ENCODE measurements around the gene BOK.
"Not testable (repeated sequence)": the region's sequence is repeated elsewhere in the genome, so short reads cannot be mapped to it uniquely, and the experiment has no call there.

The BOK gene

DNA sequence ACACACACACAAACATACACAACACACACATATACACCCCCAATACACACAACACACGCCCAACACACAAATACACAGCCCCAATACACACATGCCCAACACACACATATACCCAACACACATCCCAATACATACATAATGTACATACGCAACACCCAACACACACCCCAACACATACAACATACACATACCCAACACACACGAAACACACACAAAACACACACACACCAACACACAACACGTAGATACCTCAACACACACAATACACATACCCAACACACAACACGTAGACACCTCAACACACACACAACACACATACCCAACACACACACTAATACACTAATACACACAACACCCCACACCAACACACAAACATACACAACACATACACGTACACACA is 41.2 kb upstream of the BOK start:
- ChIA-PET CTCF (no interaction called here), POLR2A (no interaction called here)
- TF ChIP-seq FOXK2 (IDR thresholded peaks at IDR 0.05) = no peak
- peak; percentile 43; the same call in 1 of the 2 replicates for TF ChIP-seq TARDBP (IDR thresholded peaks at IDR 0.05)
- DNase-seq (ENCODE audit: extremely low spot score) = no peak

DNA sequence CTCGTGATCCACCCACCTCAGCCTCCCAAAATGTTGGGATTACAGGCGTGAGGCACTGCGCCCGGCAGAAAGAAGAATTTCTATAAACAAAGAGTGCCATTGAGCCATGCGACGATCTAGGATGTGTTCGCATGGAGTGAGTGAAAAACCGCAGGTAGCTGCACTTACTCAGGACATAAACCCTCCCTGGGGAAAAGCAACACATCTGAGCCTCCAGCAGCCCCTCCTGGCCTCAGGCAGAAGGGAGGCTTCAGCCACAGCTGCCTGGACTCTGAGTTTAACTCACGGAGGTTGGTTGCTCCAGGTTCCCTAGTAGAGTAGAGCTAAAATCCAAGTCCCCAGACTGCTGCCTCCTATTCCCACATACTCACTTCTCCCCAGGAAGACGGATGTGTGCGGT is 38.9 kb upstream of the BOK start:
- POLR2A ChIA-PET = no interaction called here
- DNase-seq (ENCODE audit: extremely low spot score) = no peak
- TF ChIP-seq FOXK2 (IDR thresholded peaks at IDR 0.05) = no peak
- TF ChIP-seq ELF4 (IDR thresholded peaks at IDR 0.05) = no peak
- TF ChIP-seq SP1 (IDR thresholded peaks at IDR 0.05) = no peak
- no peak for TF ChIP-seq HDGF (IDR thresholded peaks at IDR 0.05; ENCODE audit: borderline replicate concordance)
- TF ChIP-seq SUZ12 (IDR thresholded peaks at IDR 0.05) = no peak
- TF ChIP-seq L3MBTL2 (conservative IDR thresholded peaks at IDR 0.05) = no peak
- no peak for TF ChIP-seq LEF1 (IDR thresholded peaks at IDR 0.05; ENCODE audit: borderline replicate concordance)
- TF ChIP-seq CTBP1 (IDR thresholded peaks at IDR 0.05; ENCODE audit: borderline replicate concordance) = no peak
- no peak for TF ChIP-seq NFRKB (IDR thresholded peaks at IDR 0.05)
- no peak for TF ChIP-seq FOXM1 (IDR thresholded peaks at IDR 0.05; ENCODE audit: borderline replicate concordance)
- no peak for TF ChIP-seq TARDBP (IDR thresholded peaks at IDR 0.05)
- no peak for TF ChIP-seq ARNT (IDR thresholded peaks at IDR 0.05)
- TF ChIP-seq, protein P1, sequence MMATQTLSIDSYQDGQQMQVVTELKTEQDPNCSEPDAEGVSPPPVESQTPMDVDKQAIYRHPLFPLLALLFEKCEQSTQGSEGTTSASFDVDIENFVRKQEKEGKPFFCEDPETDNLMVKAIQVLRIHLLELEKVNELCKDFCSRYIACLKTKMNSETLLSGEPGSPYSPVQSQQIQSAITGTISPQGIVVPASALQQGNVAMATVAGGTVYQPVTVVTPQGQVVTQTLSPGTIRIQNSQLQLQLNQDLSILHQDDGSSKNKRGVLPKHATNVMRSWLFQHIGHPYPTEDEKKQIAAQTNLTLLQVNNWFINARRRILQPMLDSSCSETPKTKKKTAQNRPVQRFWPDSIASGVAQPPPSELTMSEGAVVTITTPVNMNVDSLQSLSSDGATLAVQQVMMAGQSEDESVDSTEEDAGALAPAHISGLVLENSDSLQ (IDR thresholded peaks at IDR 0.05) = no peak
- CTCF ChIA-PET = no interaction called here

DNA sequence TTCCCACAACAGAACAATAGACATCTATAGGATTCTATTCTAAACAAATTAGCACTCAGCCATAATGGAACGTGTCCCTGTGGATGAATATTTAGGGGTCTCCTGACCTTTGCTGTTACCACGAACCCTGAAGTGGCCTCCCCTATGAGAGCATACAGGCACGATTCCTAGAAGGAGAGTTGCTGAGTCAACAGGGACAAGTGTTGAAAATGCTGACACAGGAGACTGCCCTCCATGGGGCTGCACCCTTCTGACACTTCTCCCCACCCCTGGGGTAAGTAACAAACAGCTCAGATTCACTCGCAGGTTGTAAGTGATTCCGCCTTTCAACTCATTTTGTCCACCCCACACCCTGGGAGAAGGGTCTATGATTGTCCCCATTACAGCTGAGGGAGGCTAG is 36.1 kb upstream of the BOK start:
- TF ChIP-seq BHLHE40 (IDR thresholded peaks at IDR 0.05; ENCODE audit: borderline replicate concordance) (no peak), TARDBP (IDR thresholded peaks at IDR 0.05) (no peak), SP1 (IDR thresholded peaks at IDR 0.05) (no peak)
- TF ChIP-seq, protein P1 (IDR thresholded peaks at IDR 0.05) = no peak
- ChIA-PET POLR2A (no interaction called here), CTCF (no interaction called here)
- no peak for DNase-seq (ENCODE audit: extremely low spot score)

DNA sequence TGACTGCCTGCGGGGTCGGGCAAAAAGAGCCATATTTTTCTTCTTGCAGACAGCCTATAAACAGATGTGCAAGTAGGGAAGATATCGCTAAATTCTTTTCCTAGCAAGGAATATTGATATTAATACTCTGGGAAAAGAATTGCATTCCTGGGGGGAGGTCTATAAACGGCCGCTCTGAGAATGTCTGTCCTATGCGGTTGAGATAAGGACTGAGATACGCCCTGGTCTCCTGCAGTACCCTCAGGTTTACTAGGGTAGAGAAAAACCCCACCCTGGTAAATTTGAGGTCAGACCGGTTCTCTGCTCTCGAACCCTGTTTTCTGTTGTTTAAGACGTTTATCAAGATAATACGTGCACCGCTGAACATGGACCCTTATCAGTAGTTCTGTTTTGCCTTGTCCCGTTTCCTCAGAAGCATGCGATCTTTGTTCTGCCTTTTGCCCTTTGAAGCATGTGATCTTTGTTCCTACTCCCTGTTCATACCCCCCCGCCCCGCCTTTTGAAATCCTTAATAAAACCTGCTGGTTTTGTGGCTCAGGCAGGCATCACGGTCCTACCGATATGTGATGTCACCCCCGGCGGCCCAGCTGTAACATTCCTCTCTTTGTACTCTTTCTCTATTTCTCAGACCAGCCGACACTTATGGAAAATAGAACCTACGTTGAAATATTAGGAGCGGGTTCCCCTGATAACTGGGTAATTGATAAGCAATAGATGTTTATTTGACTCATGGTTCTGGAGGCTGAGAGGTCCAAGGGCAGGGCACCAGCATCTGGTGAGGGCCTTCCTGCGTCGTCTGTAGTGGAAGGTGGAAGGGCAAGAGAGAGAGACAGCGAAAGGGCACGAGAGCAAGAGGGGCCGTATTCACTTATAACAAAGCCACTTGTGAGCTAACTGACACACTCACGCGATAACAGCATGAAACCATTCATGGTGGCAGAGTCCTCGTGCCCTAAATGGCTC is 32.4 kb upstream of the BOK start:
- CTCF ChIA-PET = interaction anchor here (1.0 kb wide), 1 partner anchor 18 kb away, joined by 3 read pairs; the partner anchor contains the start of gene STK25

DNA sequence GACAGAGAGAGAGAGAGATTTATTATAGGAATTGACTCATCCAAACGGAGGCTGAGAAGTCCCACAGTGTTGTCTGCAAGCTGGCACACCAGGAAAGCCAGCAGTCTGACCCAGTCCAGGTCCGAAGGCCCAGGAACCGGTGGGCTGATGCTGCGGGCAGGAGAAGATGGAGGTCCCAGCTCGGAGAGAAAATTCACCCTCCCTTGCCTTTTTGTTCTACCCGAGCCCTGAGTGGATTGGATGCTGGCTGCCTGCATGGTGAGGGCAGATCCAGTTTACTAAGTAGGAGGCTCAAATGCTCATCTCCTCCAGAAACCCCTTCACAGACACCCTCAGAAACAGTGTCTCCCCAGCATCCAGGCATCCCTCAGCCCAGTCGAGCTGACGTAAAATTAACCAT is 28.0 kb upstream of the BOK start:
- ChIA-PET POLR2A (no interaction called here), CTCF (no interaction called here)
- TF ChIP-seq CTBP1 (IDR thresholded peaks at IDR 0.05; ENCODE audit: borderline replicate concordance) = no peak
- TF ChIP-seq ARNT (IDR thresholded peaks at IDR 0.05) = no peak
- no peak for TF ChIP-seq ZNF384 (IDR thresholded peaks at IDR 0.05)
- no peak for TF ChIP-seq L3MBTL2 (conservative IDR thresholded peaks at IDR 0.05)
- TF ChIP-seq FOXK2 (IDR thresholded peaks at IDR 0.05) = no peak
- no peak for DNase-seq (ENCODE audit: extremely low spot score)

More for the DNA sequence above, 32.4 kb upstream of the BOK start:
- DNase-seq (ENCODE audit: extremely low spot score); POLR2A ChIA-PET: not testable (repeated sequence)

DNA sequence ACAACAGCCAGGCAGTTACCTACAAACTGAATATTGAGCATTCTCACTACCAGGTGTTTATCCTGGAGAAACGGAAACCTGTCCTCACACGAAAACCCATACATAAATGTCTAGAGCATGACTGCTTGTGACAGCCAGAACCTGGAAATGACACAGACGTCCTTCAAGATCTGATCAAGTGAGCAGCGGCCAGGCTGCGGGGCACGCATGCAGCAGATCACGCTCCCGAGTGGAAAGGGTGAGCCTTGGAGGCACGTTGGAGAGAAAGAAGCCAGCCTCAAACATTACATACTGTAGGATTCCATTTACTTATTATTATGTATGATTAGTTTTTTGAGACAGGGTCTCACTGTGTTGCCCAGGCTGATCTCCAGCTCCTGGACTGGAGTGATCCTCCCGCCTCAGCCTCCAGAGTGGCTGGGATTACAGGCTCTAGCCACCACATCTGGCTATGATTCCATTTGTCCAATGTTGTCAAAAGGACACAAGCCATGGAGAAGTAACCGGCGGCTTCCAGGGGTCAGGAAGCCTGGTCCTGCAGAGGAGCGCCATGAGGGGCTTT is 27.3 kb upstream of the BOK start:
- ChIA-PET POLR2A (no interaction called here), CTCF (no interaction called here)
- no peak for TF ChIP-seq FOXM1 (IDR thresholded peaks at IDR 0.05; ENCODE audit: borderline replicate concordance)
- TF ChIP-seq SP1 (IDR thresholded peaks at IDR 0.05) = no peak
- TF ChIP-seq HDGF (IDR thresholded peaks at IDR 0.05; ENCODE audit: borderline replicate concordance) = no peak
- TF ChIP-seq ZNF384 (IDR thresholded peaks at IDR 0.05) = no peak
- no peak for TF ChIP-seq FOXK2 (IDR thresholded peaks at IDR 0.05)
- no peak for TF ChIP-seq CTBP1 (IDR thresholded peaks at IDR 0.05; ENCODE audit: borderline replicate concordance)
- no peak for TF ChIP-seq BHLHE40 (IDR thresholded peaks at IDR 0.05; ENCODE audit: borderline replicate concordance)
- no peak for TF ChIP-seq NFRKB (IDR thresholded peaks at IDR 0.05)
- TF ChIP-seq ARNT (IDR thresholded peaks at IDR 0.05) = no peak
- no peak for TF ChIP-seq ELF4 (IDR thresholded peaks at IDR 0.05)
- no peak for TF ChIP-seq L3MBTL2 (conservative IDR thresholded peaks at IDR 0.05)
- TF ChIP-seq LEF1 (IDR thresholded peaks at IDR 0.05; ENCODE audit: borderline replicate concordance) = no peak
- no peak for TF ChIP-seq TARDBP (IDR thresholded peaks at IDR 0.05)
- TF ChIP-seq, protein P1 (IDR thresholded peaks at IDR 0.05) = no peak
- no peak for DNase-seq (ENCODE audit: extremely low spot score)

DNA sequence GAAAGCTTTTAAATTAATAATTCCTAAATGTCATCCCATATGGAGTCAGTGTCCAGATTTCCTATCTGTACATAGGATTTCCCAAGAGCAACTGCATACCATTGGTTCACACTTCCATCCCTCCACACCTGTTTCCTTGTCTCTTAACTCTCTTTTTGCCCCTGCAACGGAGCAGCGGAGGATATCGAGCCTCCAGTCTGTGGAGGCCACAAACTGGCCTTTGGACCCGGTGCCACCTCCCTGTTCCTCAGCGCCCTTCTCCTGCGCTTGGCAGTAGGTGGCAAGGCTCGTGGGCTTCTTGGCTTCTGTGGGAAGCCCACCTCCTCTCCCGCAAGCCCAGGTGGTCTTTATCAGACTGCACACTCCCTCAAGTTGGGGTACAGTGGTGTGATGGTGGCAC is 26.4 kb upstream of the BOK start:
- POLR2A ChIA-PET = no interaction called here

More for the DNA sequence above, 26.4 kb upstream of the BOK start:
- CTCF ChIA-PET = no interaction called here
- TF ChIP-seq CTBP1 (IDR thresholded peaks at IDR 0.05; ENCODE audit: borderline replicate concordance) (no peak), ELF4 (IDR thresholded peaks at IDR 0.05) (no peak), SP1 (IDR thresholded peaks at IDR 0.05) (no peak), SUZ12 (IDR thresholded peaks at IDR 0.05) (no peak), HDGF (IDR thresholded peaks at IDR 0.05; ENCODE audit: borderline replicate concordance) (no peak), TARDBP (IDR thresholded peaks at IDR 0.05) (no peak), FOXA1 (IDR thresholded peaks at IDR 0.05) (no peak)
- TF ChIP-seq, protein P1 (IDR thresholded peaks at IDR 0.05) = no peak
- no peak for DNase-seq (ENCODE audit: extremely low spot score)

Data from HEK293T (cell line).